Measurements from ENCODE around the gene MRPL47.
"Not testable (repeated sequence)": the region's sequence is repeated elsewhere in the genome, so short reads cannot be mapped to it uniquely, and the experiment has no call there.

MRPL47 gene

GRCh38 chr3:179604321-179605078 lies at the start of gene MRPL47, which contains the start of gene NDUFB5:
Gene MRPL47 (minus strand): TSS chr3:179604638. CDS start chr3:179604624, 14 bp downstream.
Gene NDUFB5 (plus strand): TSS chr3:179604794. CDS start chr3:179604816, 22 bp downstream.
- peak; percentile 85 for DNase-seq (ENCODE audit: low read depth in 2 of 2)

- DNase-seq (ENCODE audit: low read depth in 2 of 2): peak; percentile 16 to 36
Measured at GRCh38 chr3:179653096-179653797, 48.8 kb upstream of the MRPL47 start.

- peak; percentile 11 to 15 for DNase-seq (ENCODE audit: low read depth in 2 of 2)
Measured at GRCh38 chr3:179652447-179653095, 48.1 kb upstream of the MRPL47 start, which contains the start of gene USP13. Gene USP13 (plus strand): TSS chr3:179653040. CDS start chr3:179653226, 186 bp downstream.

- no peak for DNase-seq (ENCODE audit: low read depth in 2 of 2)
Measured at GRCh38 chr3:179651687-179652446, 47.4 kb upstream of the MRPL47 start.

- DNase-seq (ENCODE audit: low read depth in 2 of 2): no peak
Measured at GRCh38 chr3:179646177-179646576, 41.7 kb upstream of the MRPL47 start.

- not testable (repeated sequence) for DNase-seq (ENCODE audit: low read depth in 2 of 2)
Measured at GRCh38 chr3:179643837-179644236, 39.4 kb upstream of the MRPL47 start.

GRCh38 chr3:179642871-179643270 lies 38.4 kb upstream of the MRPL47 start:
- DNase-seq (ENCODE audit: low read depth in 2 of 2): no peak

GRCh38 chr3:179640469-179640868 lies 36.0 kb upstream of the MRPL47 start:
- no peak for DNase-seq (ENCODE audit: low read depth in 2 of 2)

- no peak for DNase-seq (ENCODE audit: low read depth in 2 of 2)
Measured at GRCh38 chr3:179630753-179631451, 26.5 kb upstream of the MRPL47 start.

GRCh38 chr3:179624451-179624850 lies 20.0 kb upstream of the MRPL47 start:
- no peak for DNase-seq (ENCODE audit: low read depth in 2 of 2)

GRCh38 chr3:179622023-179622422 lies 17.6 kb upstream of the MRPL47 start:
- DNase-seq (ENCODE audit: low read depth in 2 of 2): no peak

GRCh38 chr3:179615458-179616173 lies 11.2 kb upstream of the MRPL47 start:
- no peak for DNase-seq (ENCODE audit: low read depth in 2 of 2)

- DNase-seq (ENCODE audit: low read depth in 2 of 2): no peak
Measured at GRCh38 chr3:179613807-179614206, 9.4 kb upstream of the MRPL47 start.

GRCh38 chr3:179610066-179610465 lies 5.6 kb upstream of the MRPL47 start:
- DNase-seq (ENCODE audit: low read depth in 2 of 2): no peak

- no peak for DNase-seq (ENCODE audit: low read depth in 2 of 2)
Measured at GRCh38 chr3:179608931-179609720, 4.7 kb upstream of the MRPL47 start.

- DNase-seq (ENCODE audit: low read depth in 2 of 2): no peak
Measured at GRCh38 chr3:179606534-179607085, 2.2 kb upstream of the MRPL47 start.

GRCh38 chr3:179603831-179604230 lies 607 bp downstream of the MRPL47 start:
- no peak for DNase-seq (ENCODE audit: low read depth in 2 of 2)

- DNase-seq (ENCODE audit: low read depth in 2 of 2): no peak
Measured at GRCh38 chr3:179603321-179603720, 1.1 kb downstream of the MRPL47 start.

- DNase-seq (ENCODE audit: low read depth in 2 of 2): no peak
Measured at GRCh38 chr3:179599531-179599930, 4.9 kb downstream of the MRPL47 start.

Data from stimulated activated CD8-positive, alpha-beta memory T cell treated with anti-CD3 and anti-CD28 coated beads, Interleukin-7, amount 100 ng/mL, for 1 hour (primary cell).